Measurements from ENCODE around the gene SPPL3. TPM values are rescaled to one million over a fixed set of nuclear protein-coding genes. Genes with fewer than 3 reads are reported as not detected.
"Not testable (repeated sequence)": the region's sequence is repeated elsewhere in the genome, so short reads cannot be mapped to it uniquely, and the experiment has no call there.

SPPL3 gene
- total RNA-seq, 1 donor from 2014 or later = 56.8 TPM

DNA sequence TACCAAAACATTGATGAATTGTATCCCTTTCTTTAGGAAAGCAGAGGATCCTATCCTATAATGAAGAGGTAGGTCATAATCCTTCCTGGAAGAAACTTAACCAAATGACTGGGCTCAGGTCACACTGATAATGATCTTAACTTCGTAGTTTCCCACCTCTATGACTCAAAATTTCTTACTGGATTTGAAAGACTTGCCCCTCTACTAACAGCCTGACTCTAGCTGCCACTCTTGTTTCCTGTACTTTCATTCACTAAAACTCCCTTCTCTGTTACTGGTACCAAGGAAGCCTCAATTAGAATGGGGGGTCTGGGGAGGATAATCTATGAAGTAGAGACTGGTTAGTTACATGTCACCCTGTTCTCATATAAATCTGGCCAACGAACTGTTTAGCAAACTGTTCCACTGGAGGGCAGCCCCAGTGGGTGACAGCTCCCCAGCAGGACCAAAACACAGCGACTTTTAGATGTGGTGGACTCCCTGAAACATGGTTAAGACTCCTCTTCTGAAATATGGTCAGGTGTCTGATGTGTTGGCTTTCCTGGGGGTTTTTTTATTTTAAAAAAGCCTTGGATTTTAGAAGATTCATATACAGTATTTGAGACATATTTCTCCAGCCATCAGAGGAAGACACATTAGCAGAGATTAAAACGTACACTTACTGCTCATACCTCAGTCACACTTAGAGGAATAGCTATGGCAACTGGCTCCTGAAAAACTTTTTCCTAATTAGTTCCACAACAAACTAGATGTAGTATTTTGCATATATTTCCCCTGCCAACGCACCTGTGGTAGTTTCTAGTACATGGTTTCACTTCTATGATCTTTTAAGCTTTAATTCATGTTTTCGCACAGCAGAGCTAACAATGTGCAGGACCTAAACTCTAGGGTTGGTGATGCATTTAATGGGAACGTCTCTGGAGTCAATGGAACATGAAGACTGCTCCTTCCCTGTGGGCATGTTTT lies 106.2 kb downstream of the SPPL3 start:
- peaks cover 18% of the 10 kb centered on the region for H3K9me3 Mint-ChIP-seq
- peaks cover 38% of the 10 kb centered on the region for H3K36me3 Mint-ChIP-seq (ENCODE audit: low read depth)
- no peaks in the 10 kb centered on the region for H3K27me3 Mint-ChIP-seq (ENCODE audit: low read depth)
- peak overlapping the region; percentile 37 for H3K27ac Mint-ChIP-seq (ENCODE audit: unreplicated experiment)
- no peak for DNase-seq (ENCODE audit: low read depth, low spot score)
- peaks cover 18% of the 10 kb centered on the region for H3K4me1 Mint-ChIP-seq
- TF ChIP-seq, protein P1, sequence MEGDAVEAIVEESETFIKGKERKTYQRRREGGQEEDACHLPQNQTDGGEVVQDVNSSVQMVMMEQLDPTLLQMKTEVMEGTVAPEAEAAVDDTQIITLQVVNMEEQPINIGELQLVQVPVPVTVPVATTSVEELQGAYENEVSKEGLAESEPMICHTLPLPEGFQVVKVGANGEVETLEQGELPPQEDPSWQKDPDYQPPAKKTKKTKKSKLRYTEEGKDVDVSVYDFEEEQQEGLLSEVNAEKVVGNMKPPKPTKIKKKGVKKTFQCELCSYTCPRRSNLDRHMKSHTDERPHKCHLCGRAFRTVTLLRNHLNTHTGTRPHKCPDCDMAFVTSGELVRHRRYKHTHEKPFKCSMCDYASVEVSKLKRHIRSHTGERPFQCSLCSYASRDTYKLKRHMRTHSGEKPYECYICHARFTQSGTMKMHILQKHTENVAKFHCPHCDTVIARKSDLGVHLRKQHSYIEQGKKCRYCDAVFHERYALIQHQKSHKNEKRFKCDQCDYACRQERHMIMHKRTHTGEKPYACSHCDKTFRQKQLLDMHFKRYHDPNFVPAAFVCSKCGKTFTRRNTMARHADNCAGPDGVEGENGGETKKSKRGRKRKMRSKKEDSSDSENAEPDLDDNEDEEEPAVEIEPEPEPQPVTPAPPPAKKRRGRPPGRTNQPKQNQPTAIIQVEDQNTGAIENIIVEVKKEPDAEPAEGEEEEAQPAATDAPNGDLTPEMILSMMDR (conservative IDR thresholded peaks at IDR 0.05) = no peak
- H3K4me3 Mint-ChIP-seq = no peak overlapping the region

DNA sequence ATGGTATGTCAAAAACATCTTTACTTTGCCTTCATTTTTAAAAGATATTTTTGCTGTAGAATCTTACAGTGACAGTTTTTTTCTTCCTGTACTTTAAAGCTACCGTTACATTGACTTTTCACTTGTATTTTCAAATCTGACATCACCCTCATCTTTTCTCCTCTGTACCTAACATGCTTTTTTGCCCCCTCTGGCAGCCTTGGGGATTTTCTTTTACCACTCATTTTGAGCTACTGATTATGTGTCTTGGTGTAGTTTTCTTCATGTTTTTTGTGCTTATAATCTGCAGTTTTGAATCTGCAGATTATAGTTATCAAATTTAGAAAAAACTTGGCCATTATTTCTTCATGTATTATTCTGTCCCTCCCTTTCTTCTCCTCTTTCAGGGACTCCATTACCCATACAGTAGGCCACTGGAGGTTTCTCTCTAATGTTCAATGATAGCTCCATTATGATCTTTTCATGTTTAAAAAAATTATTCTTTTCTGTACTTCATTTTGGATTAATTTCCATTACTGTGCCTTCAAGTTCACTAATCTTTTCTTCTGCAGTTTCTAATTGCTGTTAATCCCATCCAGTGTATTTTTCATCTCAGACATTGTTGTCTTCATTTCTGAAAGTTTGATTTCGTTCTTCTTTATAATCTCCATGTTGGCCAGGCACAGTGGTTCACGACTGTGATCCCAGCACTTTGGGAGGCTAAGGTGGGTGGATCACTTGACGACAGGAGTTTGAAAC lies 108.5 kb downstream of the SPPL3 start:
- no peak overlapping the region for H3K27ac Mint-ChIP-seq (ENCODE audit: unreplicated experiment)
- peaks cover 20% of the 10 kb centered on the region for H3K4me1 Mint-ChIP-seq
- peaks cover 45% of the 10 kb centered on the region for H3K36me3 Mint-ChIP-seq (ENCODE audit: low read depth)
- peaks cover 21% of the 10 kb centered on the region for H3K9me3 Mint-ChIP-seq
- TF ChIP-seq, protein P1 (conservative IDR thresholded peaks at IDR 0.05) = no peak
- H3K27me3 Mint-ChIP-seq (ENCODE audit: low read depth) = no peaks in the 10 kb centered on the region
- H3K4me3 Mint-ChIP-seq = no peak overlapping the region
- DNase-seq (ENCODE audit: low read depth, low spot score) = no peak

DNA sequence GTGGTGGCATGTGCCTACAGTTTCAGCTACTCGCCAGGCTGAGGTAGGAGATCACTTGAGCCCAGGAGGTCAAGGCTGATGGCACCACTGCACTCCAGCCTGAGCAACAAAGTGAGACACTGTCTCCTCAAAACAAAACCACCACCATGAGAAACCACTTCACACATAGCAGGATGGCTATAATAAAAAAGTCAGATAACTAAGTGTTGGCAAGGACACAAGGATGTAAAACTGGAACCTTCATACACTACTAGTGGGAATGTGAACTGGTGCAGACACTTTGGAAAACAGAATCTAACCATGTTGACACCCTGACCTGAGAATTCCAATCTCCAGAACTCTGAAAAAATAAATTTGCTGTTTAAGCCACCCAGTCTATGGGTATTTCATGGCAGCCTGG lies 110.8 kb downstream of the SPPL3 start:
- Mint-ChIP-seq H3K36me3 (ENCODE audit: low read depth) (peaks cover 45% of the 10 kb centered on the region), H3K27ac (ENCODE audit: unreplicated experiment) (no peak overlapping the region), H3K27me3 (ENCODE audit: low read depth) (no peaks in the 10 kb centered on the region), H3K9me3 (peaks cover 21% of the 10 kb centered on the region), H3K4me3 (no peak overlapping the region), H3K4me1 (peaks cover 11% of the 10 kb centered on the region)
- no peak for DNase-seq (ENCODE audit: low read depth, low spot score)
- TF ChIP-seq, protein P1 (conservative IDR thresholded peaks at IDR 0.05) = no peak

DNA sequence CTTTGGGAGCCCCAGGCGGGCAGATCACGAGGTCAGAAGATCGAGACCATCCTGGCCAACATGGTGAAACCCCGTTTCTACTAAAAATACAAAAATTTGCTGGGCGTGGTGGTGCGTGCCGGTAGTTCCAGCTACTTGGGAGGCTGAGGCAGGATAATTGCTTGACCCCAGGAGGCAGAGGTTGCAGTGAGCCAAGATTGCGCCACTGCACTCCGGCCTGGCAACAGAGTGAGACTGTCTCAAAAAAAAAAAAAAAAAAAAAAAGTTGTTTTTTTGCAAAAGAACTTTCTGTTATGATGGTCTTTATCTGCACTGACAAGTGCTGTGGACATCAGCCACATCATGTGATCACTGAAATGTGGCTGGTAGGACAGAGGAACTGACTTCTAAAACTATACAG lies 111.7 kb downstream of the SPPL3 start:
- not testable (repeated sequence) for H3K4me3 Mint-ChIP-seq; H3K27ac Mint-ChIP-seq (ENCODE audit: unreplicated experiment); DNase-seq (ENCODE audit: low read depth, low spot score); H3K27me3 Mint-ChIP-seq (ENCODE audit: low read depth)
- H3K4me1 Mint-ChIP-seq = peaks cover 11% of the 10 kb centered on the region
- H3K36me3 Mint-ChIP-seq (ENCODE audit: low read depth) = peaks cover 40% of the 10 kb centered on the region
- H3K9me3 Mint-ChIP-seq = peaks cover 21% of the 10 kb centered on the region

DNA sequence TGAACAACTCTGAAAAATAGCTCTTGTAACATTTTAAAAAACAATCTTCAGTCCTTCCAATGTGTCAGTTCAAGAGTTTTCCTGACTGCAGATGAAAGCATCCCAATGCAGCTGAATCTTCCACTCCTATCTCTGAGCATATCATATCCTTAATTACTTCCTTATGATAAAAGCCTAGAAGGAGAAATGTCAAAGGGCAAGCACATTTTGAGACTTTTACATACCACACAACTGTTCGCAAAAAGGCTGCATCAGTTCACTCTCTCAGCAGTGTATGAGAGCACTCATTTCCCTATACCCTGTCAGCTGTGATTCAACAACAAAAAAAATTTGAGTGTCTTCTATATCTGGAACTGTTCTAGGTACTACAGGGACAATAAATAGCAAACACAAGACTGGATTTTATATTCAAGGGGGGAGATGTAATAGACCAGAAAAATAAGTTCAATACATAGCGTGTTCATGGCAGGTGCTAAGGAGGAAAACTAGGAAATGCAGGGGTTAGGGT lies 112.4 kb downstream of the SPPL3 start:
- Mint-ChIP-seq H3K27ac (ENCODE audit: unreplicated experiment) (no peak overlapping the region), H3K36me3 (ENCODE audit: low read depth) (peaks cover 35% of the 10 kb centered on the region)
- TF ChIP-seq, protein P1 (conservative IDR thresholded peaks at IDR 0.05) = no peak

More for the DNA sequence above, 112.4 kb downstream of the SPPL3 start:
- H3K9me3 Mint-ChIP-seq = peaks cover 21% of the 10 kb centered on the region
- no peak overlapping the region for H3K4me3 Mint-ChIP-seq
- H3K27me3 Mint-ChIP-seq (ENCODE audit: low read depth) = no peaks in the 10 kb centered on the region
- H3K4me1 Mint-ChIP-seq = peaks cover 11% of the 10 kb centered on the region
- no peak for DNase-seq (ENCODE audit: low read depth, low spot score)

All from neural crest cell (in vitro differentiated cells).